Measurements from ENCODE around the gene HTRA3.

DNA sequence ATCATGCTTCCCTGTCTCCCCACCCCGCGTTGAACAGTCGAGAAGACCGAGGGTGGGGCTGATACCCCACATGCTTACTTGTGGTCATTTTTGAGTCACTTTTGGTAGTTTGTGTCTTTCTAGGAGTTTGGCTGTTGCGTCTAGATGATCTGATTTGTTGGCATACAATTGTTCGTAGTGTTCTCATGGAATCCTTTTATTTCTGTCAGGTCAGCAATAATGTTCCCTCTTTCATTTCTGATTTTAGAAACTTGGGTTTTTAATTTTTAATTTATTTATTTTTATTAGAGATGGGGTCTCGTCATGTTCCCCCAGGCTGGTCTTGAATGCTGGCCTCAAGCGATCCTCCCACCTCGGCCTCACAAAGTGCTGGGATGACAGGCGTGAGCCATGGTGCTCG lies 39.5 kb upstream of the HTRA3 start:
- TF ChIP-seq, protein P1, sequence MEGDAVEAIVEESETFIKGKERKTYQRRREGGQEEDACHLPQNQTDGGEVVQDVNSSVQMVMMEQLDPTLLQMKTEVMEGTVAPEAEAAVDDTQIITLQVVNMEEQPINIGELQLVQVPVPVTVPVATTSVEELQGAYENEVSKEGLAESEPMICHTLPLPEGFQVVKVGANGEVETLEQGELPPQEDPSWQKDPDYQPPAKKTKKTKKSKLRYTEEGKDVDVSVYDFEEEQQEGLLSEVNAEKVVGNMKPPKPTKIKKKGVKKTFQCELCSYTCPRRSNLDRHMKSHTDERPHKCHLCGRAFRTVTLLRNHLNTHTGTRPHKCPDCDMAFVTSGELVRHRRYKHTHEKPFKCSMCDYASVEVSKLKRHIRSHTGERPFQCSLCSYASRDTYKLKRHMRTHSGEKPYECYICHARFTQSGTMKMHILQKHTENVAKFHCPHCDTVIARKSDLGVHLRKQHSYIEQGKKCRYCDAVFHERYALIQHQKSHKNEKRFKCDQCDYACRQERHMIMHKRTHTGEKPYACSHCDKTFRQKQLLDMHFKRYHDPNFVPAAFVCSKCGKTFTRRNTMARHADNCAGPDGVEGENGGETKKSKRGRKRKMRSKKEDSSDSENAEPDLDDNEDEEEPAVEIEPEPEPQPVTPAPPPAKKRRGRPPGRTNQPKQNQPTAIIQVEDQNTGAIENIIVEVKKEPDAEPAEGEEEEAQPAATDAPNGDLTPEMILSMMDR (IDR thresholded peaks at IDR 0.05; ENCODE audit: low read depth, low read length, missing input control): no peak
- TF ChIP-seq JUND (IDR thresholded peaks at IDR 0.05): no peak
- TF ChIP-seq RAD21 (IDR thresholded peaks at IDR 0.05): no peak
- no peak for TF ChIP-seq FOXA1 (IDR thresholded peaks at IDR 0.05)
- TF ChIP-seq, protein P2, sequence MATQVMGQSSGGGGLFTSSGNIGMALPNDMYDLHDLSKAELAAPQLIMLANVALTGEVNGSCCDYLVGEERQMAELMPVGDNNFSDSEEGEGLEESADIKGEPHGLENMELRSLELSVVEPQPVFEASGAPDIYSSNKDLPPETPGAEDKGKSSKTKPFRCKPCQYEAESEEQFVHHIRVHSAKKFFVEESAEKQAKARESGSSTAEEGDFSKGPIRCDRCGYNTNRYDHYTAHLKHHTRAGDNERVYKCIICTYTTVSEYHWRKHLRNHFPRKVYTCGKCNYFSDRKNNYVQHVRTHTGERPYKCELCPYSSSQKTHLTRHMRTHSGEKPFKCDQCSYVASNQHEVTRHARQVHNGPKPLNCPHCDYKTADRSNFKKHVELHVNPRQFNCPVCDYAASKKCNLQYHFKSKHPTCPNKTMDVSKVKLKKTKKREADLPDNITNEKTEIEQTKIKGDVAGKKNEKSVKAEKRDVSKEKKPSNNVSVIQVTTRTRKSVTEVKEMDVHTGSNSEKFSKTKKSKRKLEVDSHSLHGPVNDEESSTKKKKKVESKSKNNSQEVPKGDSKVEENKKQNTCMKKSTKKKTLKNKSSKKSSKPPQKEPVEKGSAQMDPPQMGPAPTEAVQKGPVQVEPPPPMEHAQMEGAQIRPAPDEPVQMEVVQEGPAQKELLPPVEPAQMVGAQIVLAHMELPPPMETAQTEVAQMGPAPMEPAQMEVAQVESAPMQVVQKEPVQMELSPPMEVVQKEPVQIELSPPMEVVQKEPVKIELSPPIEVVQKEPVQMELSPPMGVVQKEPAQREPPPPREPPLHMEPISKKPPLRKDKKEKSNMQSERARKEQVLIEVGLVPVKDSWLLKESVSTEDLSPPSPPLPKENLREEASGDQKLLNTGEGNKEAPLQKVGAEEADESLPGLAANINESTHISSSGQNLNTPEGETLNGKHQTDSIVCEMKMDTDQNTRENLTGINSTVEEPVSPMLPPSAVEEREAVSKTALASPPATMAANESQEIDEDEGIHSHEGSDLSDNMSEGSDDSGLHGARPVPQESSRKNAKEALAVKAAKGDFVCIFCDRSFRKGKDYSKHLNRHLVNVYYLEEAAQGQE (IDR thresholded peaks at IDR 0.05): no peak
- no peak for TF ChIP-seq TAF1 (conservative IDR thresholded peaks at IDR 0.05)
- TF ChIP-seq EGR1 (IDR thresholded peaks at IDR 0.05; ENCODE audit: low read depth in 2 of 2): no peak
- no peak for TF ChIP-seq SP1 (IDR thresholded peaks at IDR 0.05)
- TF ChIP-seq, protein P3, sequence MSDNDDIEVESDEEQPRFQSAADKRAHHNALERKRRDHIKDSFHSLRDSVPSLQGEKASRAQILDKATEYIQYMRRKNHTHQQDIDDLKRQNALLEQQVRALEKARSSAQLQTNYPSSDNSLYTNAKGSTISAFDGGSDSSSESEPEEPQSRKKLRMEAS (IDR thresholded peaks at IDR 0.05): no peak
- no peak for TF ChIP-seq YY1 (IDR thresholded peaks at IDR 0.05)
- no peak for TF ChIP-seq NR2F2 (IDR thresholded peaks at IDR 0.05)

All from liver (tissue), 3 donors.